Aorta (tissue), 5 donors: ENCODE results near the gene COL4A6. TPM values are rescaled to one million over a fixed set of nuclear protein-coding genes. Genes with fewer than 3 reads are reported as not detected.
"Not testable (repeated sequence)": the region's sequence is repeated elsewhere in the genome, so short reads cannot be mapped to it uniquely, and the experiment has no call there.

Source experiments
- ATAC-seq: fragments of 200-7000 bp; cut with Tn5 transposase; one replicate; pipeline ENCODE4 v1.9.1; 2022; ENCODE audit warnings: moderate library complexity; ENCODE audit not compliant: low FRiP score
- DNase-seq, 2 donors: peaks; one replicate each; pipeline ENCODE4 v3.0.0-alpha.2; 2020
- H3K27ac ChIP-seq, 2 donors: one replicate each; pipeline ENCODE4 v1.5.1; 2013; ENCODE audit warnings: low read length in 2 of 2, mild to moderate bottlenecking in 2 of 2, moderate library complexity in 2 of 2, control low read depth in 1 of 2, inconsistent platforms in 1 of 2, low read depth in 1 of 2
- H3K27me3 ChIP-seq, 2 donors: one replicate each; pipeline ENCODE4 v1.6.1; 2013; ENCODE audit warnings: control low read depth in 1 of 2, low read length in 1 of 2, mild to moderate bottlenecking in 1 of 2, moderate library complexity in 1 of 2; ENCODE audit not compliant: insufficient read depth in 2 of 2, control insufficient read depth in 1 of 2
- H3K36me3 ChIP-seq, 2 donors: one replicate each; pipeline ENCODE4 v1.6.1; 2013; ENCODE audit warnings: control low read depth in 1 of 2, low read length in 1 of 2, mild to moderate bottlenecking in 1 of 2; ENCODE audit not compliant: insufficient read depth in 2 of 2, control insufficient read depth in 1 of 2
- H3K4me1 ChIP-seq, 2 donors: one replicate each; pipeline ENCODE4 v1.6.1; 2013; ENCODE audit warnings: low read length in 2 of 2, control low read depth in 1 of 2, mild to moderate bottlenecking in 1 of 2, moderate library complexity in 1 of 2; ENCODE audit not compliant: insufficient read depth in 2 of 2, control insufficient read depth in 1 of 2
- H3K4me3 ChIP-seq, 2 donors: one replicate each; pipeline ENCODE4 v1.5.1; 2013; ENCODE audit warnings: low read length in 2 of 2, control low read depth in 1 of 2, mild to moderate bottlenecking in 1 of 2
- H3K9me3 ChIP-seq: one replicate; pipeline ENCODE4 v1.6.1; 2013; ENCODE audit warnings: mild to moderate bottlenecking, low read length; ENCODE audit not compliant: control insufficient read depth
- WGBS, 2 donors: extraction: QIAGEN DNeasy Blood & Tissue Kit; methylation state at CpG; one replicate each; pipeline ENCODE4 v1.1.7; 2013; 5-methylcytosine and 5-hydroxymethylcytosine counted together
- intact Hi-C, 2 donors: fragments of 100-400 bp; cut with DNase I; formaldehyde crosslinking; loops; one replicate each; pipeline versions ENCODE4 v1.14.2 to v1.15.0; 2022
- polyA plus RNA-seq, 2 donors: library from polyadenylated mRNA; stranded (reverse); fragments of 200-250 nt; gene quantifications; one replicate each; pipeline ENCODE4 v1.2.3, GENCODE V29; 2013
- total RNA-seq, 2 donors: library from RNA; stranded (reverse); fragmentation: NEBNext Ultra II Directional; extraction: Animal tissue kit (Norgen Biotek cat#: 25700); gene quantifications; one replicate each; pipeline ENCODE4 v1.2.1, GENCODE V29; 2021
- donor health status: healthy with polysubstance abuse.
- donor health status: Bipolar disorder and iron deficiency.
- donor health status: DM: no; HTN: no; CAD: no.
- donor health status: DM: no; HTN: no; CAD: no.
- donor health status: DM: yes; HTN: yes; CAD: no.

Gene COL4A6
- total and polyA plus RNA-seq, 4 donors = 0.75 to 7.2 (median 1.8) TPM

GRCh38 chrX:108396188-108396891 lies 41.9 kb downstream of the COL4A6 start:
- Histone ChIP-seq H3K27ac (no peak overlapping the region), H3K4me1 (no peaks in the 10 kb centered on the region), H3K36me3 (no peaks in the 10 kb centered on the region), H3K4me3 (no peak overlapping the region), H3K9me3 (no peaks in the 10 kb centered on the region), H3K27me3 (no peaks in the 10 kb centered on the region)
- 72 to 92% methylated on average over 6 of the region's 6 CpGs for WGBS, 2 donors
- ATAC-seq (no peak), DNase-seq (no peak)
- intact Hi-C loops = no loop called here

GRCh38 chrX:108390976-108391717 lies 47.1 kb downstream of the COL4A6 start:
- H3K9me3 ChIP-seq, H3K27ac ChIP-seq, intact Hi-C loops, H3K4me1 ChIP-seq, ATAC-seq, H3K27me3 ChIP-seq, H3K36me3 ChIP-seq, H3K4me3 ChIP-seq, DNase-seq: not testable (repeated sequence)
- WGBS, 2 donors = 54 to 71% methylated on average over 9 of the region's 9 CpGs

GRCh38 chrX:108384783-108385182 lies 53.4 kb downstream of the COL4A6 start:
- no peaks in the 10 kb centered on the region for H3K27me3 ChIP-seq
- H3K4me3 ChIP-seq = no peak overlapping the region
- intact Hi-C loops = no loop called here
- WGBS, 2 donors = 29 to 39% methylated on average over 1 of the region's 1 CpG
- H3K36me3 ChIP-seq = no peaks in the 10 kb centered on the region
- H3K4me1 ChIP-seq = no peaks in the 10 kb centered on the region
- no peaks in the 10 kb centered on the region for H3K9me3 ChIP-seq
- H3K27ac ChIP-seq = no peak overlapping the region
- DNase-seq = no peak
- ATAC-seq = no peak

- intact Hi-C loops = no loop called here
- no peak for DNase-seq
- Histone ChIP-seq H3K27ac (no peak overlapping the region), H3K9me3 (no peaks in the 10 kb centered on the region), H3K27me3 (no peaks in the 10 kb centered on the region), H3K36me3 (no peaks in the 10 kb centered on the region), H3K4me1 (no peaks in the 10 kb centered on the region), H3K4me3 (no peak overlapping the region)
- WGBS, 2 donors = 72 to 80% methylated on average over 2 of the region's 2 CpGs
- ATAC-seq = no peak
Observed at GRCh38 chrX:108380222-108380621, 58.0 kb downstream of the COL4A6 start.

DNA sequence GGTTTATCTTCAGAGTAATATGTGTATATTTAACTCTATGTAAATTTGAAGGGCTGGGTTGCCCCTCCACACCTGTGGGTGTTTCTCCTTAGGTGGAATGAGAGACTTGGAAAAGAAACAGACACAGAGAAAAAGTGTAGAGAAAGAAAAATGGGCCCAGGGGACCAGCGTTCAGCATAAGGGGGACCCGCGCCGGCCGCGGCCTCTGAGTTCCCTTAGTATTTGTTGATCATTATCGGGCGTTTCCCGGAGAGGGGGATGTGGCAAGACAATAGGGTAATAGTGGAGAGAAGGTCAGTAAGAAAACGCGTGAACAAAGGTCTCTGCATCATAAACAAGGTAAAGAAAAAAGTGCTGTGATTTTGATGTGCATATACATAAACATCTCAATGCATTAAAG lies 61.4 kb downstream of the COL4A6 start:
- DNase-seq, H3K27ac ChIP-seq, H3K27me3 ChIP-seq, intact Hi-C loops, ATAC-seq, H3K9me3 ChIP-seq, H3K36me3 ChIP-seq, H3K4me3 ChIP-seq, H3K4me1 ChIP-seq: not testable (repeated sequence)
- WGBS, 2 donors = 61 to 74% methylated on average over 11 of the region's 11 CpGs

- H3K4me1 ChIP-seq, intact Hi-C loops, H3K9me3 ChIP-seq, H3K27ac ChIP-seq, DNase-seq, H3K4me3 ChIP-seq, H3K27me3 ChIP-seq, H3K36me3 ChIP-seq, ATAC-seq: not testable (repeated sequence)
- 58 to 69% methylated on average over 2 of the region's 2 CpGs for WGBS, 2 donors
Observed at GRCh38 chrX:108375591-108375990, 62.6 kb downstream of the COL4A6 start.

GRCh38 chrX:108366644-108367406 lies 71.4 kb downstream of the COL4A6 start:
- H3K27ac ChIP-seq = no peak overlapping the region
- H3K36me3 ChIP-seq = no peaks in the 10 kb centered on the region
- H3K4me3 ChIP-seq = no peak overlapping the region
- DNase-seq = no peak
- ATAC-seq = no peak
- H3K27me3 ChIP-seq = no peaks in the 10 kb centered on the region
- H3K9me3 ChIP-seq = no peaks in the 10 kb centered on the region
- WGBS, 2 donors = 92 to 100% methylated on average over 1 of the region's 1 CpG
- no peaks in the 10 kb centered on the region for H3K4me1 ChIP-seq
- intact Hi-C loops = no loop called here

DNA sequence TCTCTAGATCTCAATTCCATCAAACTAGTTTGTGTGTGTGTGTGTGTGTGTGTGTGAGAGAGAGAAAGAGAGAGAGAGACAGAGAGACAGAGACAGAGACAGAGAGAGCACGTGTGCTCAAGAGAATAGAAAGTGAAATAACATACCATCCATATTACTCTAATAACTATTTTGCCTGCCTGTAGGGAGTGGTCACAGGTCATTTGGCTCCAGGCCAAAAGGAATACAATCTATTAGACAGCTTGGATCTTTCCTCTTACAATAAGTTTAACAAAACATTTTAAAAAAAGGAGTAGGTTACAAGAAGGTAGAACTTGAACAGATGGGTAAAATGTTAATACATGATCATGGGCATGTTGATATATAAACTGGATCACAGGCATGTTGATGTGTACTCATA lies 76.2 kb downstream of the COL4A6 start:
- H3K4me1 ChIP-seq = no peaks in the 10 kb centered on the region
- intact Hi-C loops = no loop called here
- no peak overlapping the region for H3K27ac ChIP-seq
- no peak for ATAC-seq
- H3K4me3 ChIP-seq = no peak overlapping the region
- no peak for DNase-seq
- no peaks in the 10 kb centered on the region for H3K36me3 ChIP-seq
- H3K27me3 ChIP-seq = no peaks in the 10 kb centered on the region
- H3K9me3 ChIP-seq = no peaks in the 10 kb centered on the region
- 35 to 46% methylated on average over 1 of the region's 1 CpG for WGBS, 2 donors
